ENCODE data around the gene INPP5A. TPM values are rescaled to one million over a fixed set of nuclear protein-coding genes. Genes with fewer than 3 reads are reported as not detected.
"Not testable (repeated sequence)": the region's sequence is repeated elsewhere in the genome, so short reads cannot be mapped to it uniquely, and the experiment has no call there.

INPP5A gene
- polyA plus RNA-seq, 2 donors: 9.2 to 12.7 TPM

DNA sequence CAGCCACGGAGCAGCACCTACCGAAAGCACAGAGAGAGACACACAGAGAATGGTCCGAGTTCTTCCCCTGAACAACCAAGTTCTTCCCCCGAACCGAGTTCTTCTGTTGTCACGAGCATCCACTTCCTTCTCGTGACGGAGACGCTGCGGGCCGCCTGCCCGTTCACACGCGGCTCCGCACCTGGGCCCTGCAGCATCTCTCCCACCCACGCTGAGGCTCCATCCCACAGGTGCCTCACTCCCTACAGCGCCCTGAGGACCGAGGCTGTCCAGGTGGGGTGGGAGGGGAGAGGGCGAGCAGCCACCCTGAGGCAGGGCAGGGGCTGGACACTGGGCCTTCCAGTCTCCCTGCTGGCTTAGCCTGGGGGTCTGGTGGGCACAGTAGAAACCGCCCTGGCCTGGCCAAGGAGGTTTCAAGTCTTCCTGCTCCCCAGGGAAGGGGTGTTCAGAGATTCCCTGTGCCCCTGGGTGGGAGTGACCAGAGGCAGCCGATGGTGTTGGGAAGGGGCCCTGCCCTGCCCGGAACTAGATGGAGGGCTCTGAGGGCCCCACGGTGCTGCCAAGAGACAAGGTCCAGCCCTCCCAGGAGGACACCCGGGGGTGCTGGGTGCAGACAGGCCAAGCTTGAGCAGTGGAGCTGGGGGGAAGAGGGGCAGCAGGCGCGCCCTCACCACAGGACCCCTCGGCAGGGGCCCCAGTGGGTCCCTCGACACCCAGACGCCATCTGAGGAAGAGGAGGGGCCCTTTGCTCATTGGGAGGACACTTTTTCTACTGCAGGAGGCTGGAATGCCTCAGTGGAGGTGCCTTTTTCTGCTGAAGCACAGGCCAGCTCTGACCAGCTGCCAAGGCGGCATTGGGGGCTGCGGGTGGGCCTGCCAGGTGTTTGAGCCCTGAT, 253.6 kb downstream of the INPP5A start:
- Histone ChIP-seq H3K27ac (ENCODE audit: low read depth in 2 of 2, low read length in 1 of 2) (no peak overlapping the region), H3K36me3 (ENCODE audit: control insufficient read depth in 2 of 2, insufficient read depth in 2 of 2, low read length in 1 of 2) (no peaks in the 10 kb centered on the region), H3K9me3 (ENCODE audit: control insufficient read depth in 2 of 2, insufficient read depth in 1 of 2, low read depth in 1 of 2, low read length in 1 of 2) (no peaks in the 10 kb centered on the region), H3K27me3 (ENCODE audit: control insufficient read depth in 1 of 2, insufficient read depth in 2 of 2, low read length in 2 of 2) (peaks cover 4 to 12% of the 10 kb centered on the region in 2 donors), H3K4me3 (ENCODE audit: low read depth in 1 of 2, low read length in 2 of 2) (no peak overlapping the region), H3K4me1 (ENCODE audit: control insufficient read depth in 2 of 2, insufficient read depth in 2 of 2, low read length in 1 of 2) (peaks cover 0 to 8% of the 10 kb centered on the region in 2 donors)
- 51 to 53% methylated on average over 29 to 31 of the region's 31 CpGs for WGBS, 2 donors

- WGBS, 2 donors: 94% methylated on average over 29 to 33 of the region's 33 CpGs
- H3K27ac ChIP-seq (ENCODE audit: low read depth in 2 of 2, low read length in 1 of 2); H3K4me3 ChIP-seq (ENCODE audit: low read depth in 1 of 2, low read length in 2 of 2); H3K9me3 ChIP-seq (ENCODE audit: control insufficient read depth in 2 of 2, insufficient read depth in 1 of 2, low read depth in 1 of 2, low read length in 1 of 2); H3K36me3 ChIP-seq (ENCODE audit: control insufficient read depth in 2 of 2, insufficient read depth in 2 of 2, low read length in 1 of 2); H3K4me1 ChIP-seq (ENCODE audit: control insufficient read depth in 2 of 2, insufficient read depth in 2 of 2, low read length in 1 of 2): not testable (repeated sequence)
- peaks cover 4 to 12% of the 10 kb centered on the region in 2 donors for H3K27me3 ChIP-seq (ENCODE audit: control insufficient read depth in 1 of 2, insufficient read depth in 2 of 2, low read length in 2 of 2)
Observed at GRCh38 chr10:132792099-132792498, 254.5 kb downstream of the INPP5A start.

- no peaks in the 10 kb centered on the region for H3K9me3 ChIP-seq (ENCODE audit: control insufficient read depth in 2 of 2, insufficient read depth in 1 of 2, low read depth in 1 of 2, low read length in 1 of 2)
- H3K27ac ChIP-seq (ENCODE audit: low read depth in 2 of 2, low read length in 1 of 2): no peak overlapping the region
- H3K4me3 ChIP-seq (ENCODE audit: low read depth in 1 of 2, low read length in 2 of 2): no peak overlapping the region
- 73 to 81% methylated on average over 17 of the region's 17 CpGs for WGBS, 2 donors
- H3K4me1 ChIP-seq (ENCODE audit: control insufficient read depth in 2 of 2, insufficient read depth in 2 of 2, low read length in 1 of 2): peaks cover 0 to 2% of the 10 kb centered on the region in 2 donors
- H3K36me3 ChIP-seq (ENCODE audit: control insufficient read depth in 2 of 2, insufficient read depth in 2 of 2, low read length in 1 of 2): no peaks in the 10 kb centered on the region
- peaks cover 4 to 5% of the 10 kb centered on the region in 2 donors for H3K27me3 ChIP-seq (ENCODE audit: control insufficient read depth in 1 of 2, insufficient read depth in 2 of 2, low read length in 2 of 2)
Observed at GRCh38 chr10:132792796-132793195, 255.2 kb downstream of the INPP5A start.

- no peaks in the 10 kb centered on the region for H3K9me3 ChIP-seq (ENCODE audit: control insufficient read depth in 2 of 2, insufficient read depth in 1 of 2, low read depth in 1 of 2, low read length in 1 of 2)
- H3K27me3 ChIP-seq (ENCODE audit: control insufficient read depth in 1 of 2, insufficient read depth in 2 of 2, low read length in 2 of 2): peaks cover under 1 to 1% of the 10 kb centered on the region in 2 donors
Observed at GRCh38 chr10:132793213-132793612, 255.6 kb downstream of the INPP5A start.

DNA sequence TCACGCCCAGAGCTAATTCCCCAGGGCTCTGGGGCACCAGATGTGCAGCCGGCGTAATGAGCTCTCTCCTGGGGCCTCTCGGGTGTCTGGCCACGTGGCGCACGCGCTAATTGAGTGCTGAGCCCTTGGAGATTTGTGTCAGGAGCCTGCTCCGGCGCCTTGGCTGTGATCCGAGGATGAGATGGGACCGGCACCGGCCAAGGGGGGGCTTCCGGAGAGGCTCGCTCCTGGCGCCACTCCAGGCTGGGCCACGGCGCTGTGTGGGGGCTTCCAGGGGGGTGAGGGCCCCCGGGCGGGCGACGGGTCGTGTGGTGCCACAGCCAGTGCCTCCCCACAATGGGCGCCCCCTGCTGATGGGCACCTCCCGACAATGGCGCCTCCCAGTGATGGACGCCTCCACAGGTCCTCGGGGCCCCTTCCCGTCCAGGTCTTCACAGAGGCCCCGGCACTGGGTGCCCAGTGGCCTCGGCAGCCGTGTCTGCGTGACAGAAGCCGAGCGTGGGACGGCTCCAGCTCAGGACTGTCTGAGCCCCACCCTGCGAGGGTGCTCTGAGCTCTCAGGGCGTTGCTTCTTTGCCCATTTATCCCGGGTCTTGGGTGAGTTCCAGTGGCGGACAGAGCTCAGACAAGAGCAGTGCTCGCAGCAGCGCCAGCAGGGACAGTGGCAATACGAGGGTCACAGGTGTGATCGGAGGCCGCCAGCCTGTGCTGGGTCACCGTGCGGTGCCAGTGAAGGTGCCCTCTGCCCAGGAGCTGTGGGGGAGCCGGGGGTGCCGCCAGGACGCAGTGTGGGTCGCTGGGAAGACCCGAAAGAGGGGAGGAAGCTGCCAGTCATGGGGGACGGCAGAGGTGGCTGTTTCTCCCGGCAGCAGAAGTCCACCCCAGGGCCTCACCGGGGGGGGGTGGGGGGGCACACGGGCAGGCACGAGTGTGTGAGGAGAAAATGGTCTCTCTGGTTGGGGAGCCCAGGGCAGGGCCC, 256.6 kb downstream of the INPP5A start:
- Histone ChIP-seq H3K36me3 (ENCODE audit: control insufficient read depth in 2 of 2, insufficient read depth in 2 of 2, low read length in 1 of 2) (no peaks in the 10 kb centered on the region), H3K4me1 (ENCODE audit: control insufficient read depth in 2 of 2, insufficient read depth in 2 of 2, low read length in 1 of 2) (no peaks in the 10 kb centered on the region), H3K27ac (ENCODE audit: low read depth in 2 of 2, low read length in 1 of 2) (no peak overlapping the region), H3K27me3 (ENCODE audit: control insufficient read depth in 1 of 2, insufficient read depth in 2 of 2, low read length in 2 of 2) (no peaks in the 10 kb centered on the region), H3K4me3 (ENCODE audit: low read depth in 1 of 2, low read length in 2 of 2) (no peak overlapping the region), H3K9me3 (ENCODE audit: control insufficient read depth in 2 of 2, insufficient read depth in 1 of 2, low read depth in 1 of 2, low read length in 1 of 2) (no peaks in the 10 kb centered on the region)
- 57 to 64% methylated on average over 45 to 57 of the region's 57 CpGs for WGBS, 2 donors

More at GRCh38 chr10:132793213-132793612, 255.6 kb downstream of the INPP5A start:
- no peaks in the 10 kb centered on the region for H3K4me1 ChIP-seq (ENCODE audit: control insufficient read depth in 2 of 2, insufficient read depth in 2 of 2, low read length in 1 of 2)
- H3K27ac ChIP-seq (ENCODE audit: low read depth in 2 of 2, low read length in 1 of 2): no peak overlapping the region
- WGBS, 2 donors: 80 to 86% methylated on average over 9 of the region's 9 CpGs
- no peaks in the 10 kb centered on the region for H3K36me3 ChIP-seq (ENCODE audit: control insufficient read depth in 2 of 2, insufficient read depth in 2 of 2, low read length in 1 of 2)
- H3K4me3 ChIP-seq (ENCODE audit: low read depth in 1 of 2, low read length in 2 of 2): no peak overlapping the region

- Histone ChIP-seq H3K27ac (ENCODE audit: low read depth in 2 of 2, low read length in 1 of 2) (no peak overlapping the region), H3K9me3 (ENCODE audit: control insufficient read depth in 2 of 2, insufficient read depth in 1 of 2, low read depth in 1 of 2, low read length in 1 of 2) (peaks cover 0 to 4% of the 10 kb centered on the region in 2 donors), H3K27me3 (ENCODE audit: control insufficient read depth in 1 of 2, insufficient read depth in 2 of 2, low read length in 2 of 2) (no peaks in the 10 kb centered on the region), H3K36me3 (ENCODE audit: control insufficient read depth in 2 of 2, insufficient read depth in 2 of 2, low read length in 1 of 2) (no peaks in the 10 kb centered on the region), H3K4me3 (ENCODE audit: low read depth in 1 of 2, low read length in 2 of 2) (no peak overlapping the region), H3K4me1 (ENCODE audit: control insufficient read depth in 2 of 2, insufficient read depth in 2 of 2, low read length in 1 of 2) (no peaks in the 10 kb centered on the region)
- WGBS, 2 donors: 78 to 79% methylated on average over 21 of the region's 21 CpGs
Observed at GRCh38 chr10:132796846-132797245, 259.3 kb downstream of the INPP5A start.

- WGBS, 2 donors: 90 to 94% methylated on average over 21 to 28 of the region's 32 CpGs
- H3K27me3 ChIP-seq (ENCODE audit: control insufficient read depth in 1 of 2, insufficient read depth in 2 of 2, low read length in 2 of 2); H3K4me3 ChIP-seq (ENCODE audit: low read depth in 1 of 2, low read length in 2 of 2); H3K4me1 ChIP-seq (ENCODE audit: control insufficient read depth in 2 of 2, insufficient read depth in 2 of 2, low read length in 1 of 2); H3K27ac ChIP-seq (ENCODE audit: low read depth in 2 of 2, low read length in 1 of 2); H3K9me3 ChIP-seq (ENCODE audit: control insufficient read depth in 2 of 2, insufficient read depth in 1 of 2, low read depth in 1 of 2, low read length in 1 of 2); H3K36me3 ChIP-seq (ENCODE audit: control insufficient read depth in 2 of 2, insufficient read depth in 2 of 2, low read length in 1 of 2): not testable (repeated sequence)
Observed at GRCh38 chr10:132797986-132798385, 260.4 kb downstream of the INPP5A start.

GRCh38 chr10:132798403-132798802, 260.8 kb downstream of the INPP5A start:
- Histone ChIP-seq H3K36me3 (ENCODE audit: control insufficient read depth in 2 of 2, insufficient read depth in 2 of 2, low read length in 1 of 2) (no peaks in the 10 kb centered on the region), H3K27me3 (ENCODE audit: control insufficient read depth in 1 of 2, insufficient read depth in 2 of 2, low read length in 2 of 2) (no peaks in the 10 kb centered on the region), H3K9me3 (ENCODE audit: control insufficient read depth in 2 of 2, insufficient read depth in 1 of 2, low read depth in 1 of 2, low read length in 1 of 2) (peaks cover 0 to 7% of the 10 kb centered on the region in 2 donors), H3K4me3 (ENCODE audit: low read depth in 1 of 2, low read length in 2 of 2) (no peak overlapping the region), H3K27ac (ENCODE audit: low read depth in 2 of 2, low read length in 1 of 2) (no peak overlapping the region), H3K4me1 (ENCODE audit: control insufficient read depth in 2 of 2, insufficient read depth in 2 of 2, low read length in 1 of 2) (no peaks in the 10 kb centered on the region)
- 84 to 86% methylated on average over 21 of the region's 21 CpGs for WGBS, 2 donors

- H3K36me3 ChIP-seq (ENCODE audit: control insufficient read depth in 2 of 2, insufficient read depth in 2 of 2, low read length in 1 of 2): no peaks in the 10 kb centered on the region
- WGBS, 2 donors: 86 to 90% methylated on average over 14 to 15 of the region's 15 CpGs
- H3K27me3 ChIP-seq (ENCODE audit: control insufficient read depth in 1 of 2, insufficient read depth in 2 of 2, low read length in 2 of 2): no peaks in the 10 kb centered on the region
- H3K4me3 ChIP-seq (ENCODE audit: low read depth in 1 of 2, low read length in 2 of 2): no peak overlapping the region
- peaks cover 0 to 7% of the 10 kb centered on the region in 2 donors for H3K9me3 ChIP-seq (ENCODE audit: control insufficient read depth in 2 of 2, insufficient read depth in 1 of 2, low read depth in 1 of 2, low read length in 1 of 2)
- H3K27ac ChIP-seq (ENCODE audit: low read depth in 2 of 2, low read length in 1 of 2): no peak overlapping the region
- H3K4me1 ChIP-seq (ENCODE audit: control insufficient read depth in 2 of 2, insufficient read depth in 2 of 2, low read length in 1 of 2): no peaks in the 10 kb centered on the region
Observed at GRCh38 chr10:132798876-132799275, 261.3 kb downstream of the INPP5A start.

Data from esophagus (tissue), 2 donors.